ENCODE measurements around the gene ARHGAP27. TPM values are rescaled to one million over a fixed set of nuclear protein-coding genes. Genes with fewer than 3 reads are reported as not detected.

Gene ARHGAP27
- total RNA-seq, 1 donor from 2014 or later, result 73.8 TPM

- TF ChIP-seq CTCF (IDR thresholded peaks at IDR 0.05), result no peak
- Histone ChIP-seq H3K36me3 (no peaks in the 10 kb centered on the region), H3K27ac (no peak overlapping the region), H3K27me3 (no peaks in the 10 kb centered on the region), H3K4me3 (no peak overlapping the region), H3K4me1 (no peaks in the 10 kb centered on the region), H3K9me3 (no peaks in the 10 kb centered on the region)
- DNase-seq (peak; percentile 9), ATAC-seq (no peak)
- intact Hi-C loops (cut with DNase I), result no loop called here
These were observed 77.6 kb downstream of the ARHGAP27 start for GRCh38 chr17:45355087-45355486.

GRCh38 chr17:45353043-45353442 is 79.6 kb downstream of the ARHGAP27 start:
- no peak overlapping the region for H3K27ac ChIP-seq
- no peaks in the 10 kb centered on the region for H3K4me1 ChIP-seq
- no peaks in the 10 kb centered on the region for H3K36me3 ChIP-seq
- H3K9me3 ChIP-seq, result no peaks in the 10 kb centered on the region
- peak; percentile 37 for DNase-seq
- H3K27me3 ChIP-seq, result no peaks in the 10 kb centered on the region
- ATAC-seq, result peak; percentile 82
- no peak overlapping the region for H3K4me3 ChIP-seq
- intact Hi-C loops (cut with DNase I), result no loop called here
- no peak for TF ChIP-seq CTCF (IDR thresholded peaks at IDR 0.05)

- no peak for ATAC-seq
- no peaks in the 10 kb centered on the region for H3K9me3 ChIP-seq
- TF ChIP-seq CTCF (IDR thresholded peaks at IDR 0.05), result no peak
- no peak overlapping the region for H3K4me3 ChIP-seq
- intact Hi-C loops (cut with DNase I), result no loop called here
- H3K27ac ChIP-seq, result no peak overlapping the region
- no peaks in the 10 kb centered on the region for H3K36me3 ChIP-seq
- H3K27me3 ChIP-seq, result no peaks in the 10 kb centered on the region
- H3K4me1 ChIP-seq, result no peaks in the 10 kb centered on the region
- no peak for DNase-seq
These were observed 80.8 kb downstream of the ARHGAP27 start for GRCh38 chr17:45351831-45352230.

GRCh38 chr17:45347444-45347843 is 85.2 kb downstream of the ARHGAP27 start:
- intact Hi-C loops (cut with DNase I), result no loop called here
- no peak for ATAC-seq
- Histone ChIP-seq H3K4me3 (no peak overlapping the region), H3K36me3 (no peaks in the 10 kb centered on the region), H3K9me3 (no peaks in the 10 kb centered on the region), H3K4me1 (peaks cover 8% of the 10 kb centered on the region), H3K27me3 (no peaks in the 10 kb centered on the region), H3K27ac (no peak overlapping the region)
- DNase-seq, result no peak
- TF ChIP-seq CTCF (IDR thresholded peaks at IDR 0.05), result no peak

GRCh38 chr17:45346216-45347015 is 86.3 kb downstream of the ARHGAP27 start:
- no peak for TF ChIP-seq CTCF (IDR thresholded peaks at IDR 0.05)
- intact Hi-C loops (cut with DNase I), result no loop called here
- H3K4me1 ChIP-seq, result peaks cover 8% of the 10 kb centered on the region
- no peaks in the 10 kb centered on the region for H3K27me3 ChIP-seq
- H3K27ac ChIP-seq, result peak overlapping the region; percentile 24
- DNase-seq (peak; percentile 45), ATAC-seq (no peak)
- H3K9me3 ChIP-seq, result no peaks in the 10 kb centered on the region
- H3K4me3 ChIP-seq, result no peak overlapping the region
- no peaks in the 10 kb centered on the region for H3K36me3 ChIP-seq
